K562 (cell line): ENCODE data around the gene PCMTD2. TPM values are rescaled to one million over a fixed set of nuclear protein-coding genes. Genes with fewer than 3 reads are reported as not detected.

Source experiments
- AFF1 ChIP-seq, 2 experiments: fragments of 450-650 bp; IDR thresholded peaks; 2 replicates each; pipeline ENCODE4 v1.6.1; 2018; ENCODE audit warnings: mild to moderate bottlenecking in 2 of 2, low read depth in 1 of 2; ENCODE audit not compliant: partially characterized antibody in 2 of 2
- ATF7 ChIP-seq: fragments of 450-650 bp; IDR thresholded peaks from 2 replicates; pipeline ENCODE4 v1.7.1; 2014; ENCODE audit warnings: mild to moderate bottlenecking, moderate library complexity
- BCOR ChIP-seq: fragments of 450-650 bp; IDR thresholded peaks from 2 replicates; pipeline ENCODE4 v1.6.1; 2016
- HMGXB4 ChIP-seq: sonication (generic); formaldehyde crosslinking; IDR thresholded peaks from 2 replicates; pipeline ENCODE4 v1.8.1; 2023; ENCODE audit warnings: mild to moderate bottlenecking, missing genetic modification reagents
- NFRKB ChIP-seq: fragments of 450-650 bp; IDR thresholded peaks from 2 replicates; pipeline ENCODE4 v1.6.1; 2016; ENCODE audit warnings: low read depth
- POLR2AphosphoS5 ChIP-seq: IDR thresholded peaks from 2 replicates; pipeline ENCODE4 v1.6.1; 2011; ENCODE audit warnings: mild to moderate bottlenecking, low read depth, low read length, moderate library complexity; ENCODE audit not compliant: control insufficient read depth, insufficient read depth
- TAF15 ChIP-seq: fragments of 200-400 bp; formaldehyde crosslinking; IDR thresholded peaks from 2 replicates; pipeline ENCODE4 v1.6.1; 2017; ENCODE audit warnings: mild to moderate bottlenecking, low read depth, low read length, moderate library complexity
- YY1 ChIP-seq, 3 experiments: IDR thresholded peaks; 2 replicates each; pipeline ENCODE4 v1.6.1; 2011; ENCODE audit warnings: low read length in 2 of 3, mild to moderate bottlenecking in 2 of 3, moderate library complexity in 2 of 3, borderline replicate concordance in 1 of 3, control low read depth in 1 of 3, low read depth in 1 of 3; ENCODE audit not compliant: insufficient read depth in 3 of 3, insufficient replicate concordance in 2 of 3, control insufficient read depth in 1 of 3, insufficient read length in 1 of 3; ENCODE audit errors: extremely low read depth in 1 of 3
- polyA plus RNA-seq, 8 experiments: library from polyadenylated mRNA; depleted of rRNA in 4 of 8; stranded (reverse) in 5 of 8; unstranded in 3 of 8; fragments of >200 nt; fragmentation: Nextera tagmentation in 2 of 8; fragmentation: Illumina TruSeq in 1 of 8; extraction: Ambion mirVana in 2 of 8; extraction: Trizol in 1 of 8; gene quantifications; 2 replicates each; pipeline versions ENCODE4 v1.2.1 to v1.2.3, GENCODE V29; 2011 to 2014; ENCODE audit warnings: inconsistent platforms in 1 of 8, missing spikeins in 1 of 8
- total RNA-seq, 7 experiments: library from RNA; depleted of rRNA in 6 of 7; stranded (reverse); fragments of >200 nt in 6 of 7; fragmentation: Illumina TruSeq in 2 of 7; extraction: Trizol in 2 of 7; gene quantifications; 2 replicates each; pipeline versions ENCODE4 v1.2.1 to v1.2.3, GENCODE V29; 2011 to 2021; ENCODE audit warnings: low replicate concordance in 1 of 7
- TF ChIP-seq, protein P1 (sequence below): sonication (generic); formaldehyde crosslinking; IDR thresholded peaks from 2 replicates; pipeline ENCODE4 v1.8.0; 2022; ENCODE audit warnings: missing genetic modification reagents, mild to moderate bottlenecking, moderate library complexity, borderline replicate concordance
- TF ChIP-seq, protein P2 (sequence below), 2 experiments: fragments of 150-350 bp in 1 of 2; IDR thresholded peaks; 2 replicates each; pipeline ENCODE4 v1.6.1; 2012 to 2016; ENCODE audit warnings: low read depth in 2 of 2, low read length in 2 of 2, mild to moderate bottlenecking in 1 of 2, moderate library complexity in 1 of 2
- TF ChIP-seq, protein P3 (sequence below): fragments of 200-800 bp; sonication (Bioruptor generic); IDR thresholded peaks from 2 replicates; pipeline ENCODE4 v1.6.1; 2017; ENCODE audit warnings: missing genetic modification characterization, missing compliant biosample characterization

PCMTD2 gene
- total and polyA plus RNA-seq, 9 of the 15 experiments (the other 6 are each of a cell fraction or from before 2014, with no cell fraction given), result 11.3 to 49.3 (median 28.4) TPM

GRCh38 chr20:64285579-64286446, 30.3 kb downstream of the PCMTD2 start (continued):
- peak in 1 of 2 experiments; percentile 24 for TF ChIP-seq AFF1 (IDR thresholded peaks at IDR 0.05; ENCODE audit: low read depth in 1 of 2, partially characterized antibody in 2 of 2)
- peak in 1 of 3 experiments; percentile 9 for TF ChIP-seq YY1 (IDR thresholded peaks at IDR 0.05; ENCODE audit: borderline replicate concordance in 1 of 3, control insufficient read depth in 1 of 3, extremely low read depth in 1 of 3, insufficient read depth in 3 of 3, insufficient read length in 1 of 3, insufficient replicate concordance in 2 of 3, low read depth in 1 of 3, low read length in 2 of 3)
- TF ChIP-seq HMGXB4 (CRISPR knock-in tag), result peak; percentile 98
- TF ChIP-seq, protein P1, sequence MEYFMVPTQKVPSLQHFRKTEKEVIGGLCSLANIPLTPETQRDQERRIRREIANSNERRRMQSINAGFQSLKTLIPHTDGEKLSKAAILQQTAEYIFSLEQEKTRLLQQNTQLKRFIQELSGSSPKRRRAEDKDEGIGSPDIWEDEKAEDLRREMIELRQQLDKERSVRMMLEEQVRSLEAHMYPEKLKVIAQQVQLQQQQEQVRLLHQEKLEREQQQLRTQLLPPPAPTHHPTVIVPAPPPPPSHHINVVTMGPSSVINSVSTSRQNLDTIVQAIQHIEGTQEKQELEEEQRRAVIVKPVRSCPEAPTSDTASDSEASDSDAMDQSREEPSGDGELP (CRISPR knock-in tag), result peak; percentile 89
- TF ChIP-seq, protein P2, sequence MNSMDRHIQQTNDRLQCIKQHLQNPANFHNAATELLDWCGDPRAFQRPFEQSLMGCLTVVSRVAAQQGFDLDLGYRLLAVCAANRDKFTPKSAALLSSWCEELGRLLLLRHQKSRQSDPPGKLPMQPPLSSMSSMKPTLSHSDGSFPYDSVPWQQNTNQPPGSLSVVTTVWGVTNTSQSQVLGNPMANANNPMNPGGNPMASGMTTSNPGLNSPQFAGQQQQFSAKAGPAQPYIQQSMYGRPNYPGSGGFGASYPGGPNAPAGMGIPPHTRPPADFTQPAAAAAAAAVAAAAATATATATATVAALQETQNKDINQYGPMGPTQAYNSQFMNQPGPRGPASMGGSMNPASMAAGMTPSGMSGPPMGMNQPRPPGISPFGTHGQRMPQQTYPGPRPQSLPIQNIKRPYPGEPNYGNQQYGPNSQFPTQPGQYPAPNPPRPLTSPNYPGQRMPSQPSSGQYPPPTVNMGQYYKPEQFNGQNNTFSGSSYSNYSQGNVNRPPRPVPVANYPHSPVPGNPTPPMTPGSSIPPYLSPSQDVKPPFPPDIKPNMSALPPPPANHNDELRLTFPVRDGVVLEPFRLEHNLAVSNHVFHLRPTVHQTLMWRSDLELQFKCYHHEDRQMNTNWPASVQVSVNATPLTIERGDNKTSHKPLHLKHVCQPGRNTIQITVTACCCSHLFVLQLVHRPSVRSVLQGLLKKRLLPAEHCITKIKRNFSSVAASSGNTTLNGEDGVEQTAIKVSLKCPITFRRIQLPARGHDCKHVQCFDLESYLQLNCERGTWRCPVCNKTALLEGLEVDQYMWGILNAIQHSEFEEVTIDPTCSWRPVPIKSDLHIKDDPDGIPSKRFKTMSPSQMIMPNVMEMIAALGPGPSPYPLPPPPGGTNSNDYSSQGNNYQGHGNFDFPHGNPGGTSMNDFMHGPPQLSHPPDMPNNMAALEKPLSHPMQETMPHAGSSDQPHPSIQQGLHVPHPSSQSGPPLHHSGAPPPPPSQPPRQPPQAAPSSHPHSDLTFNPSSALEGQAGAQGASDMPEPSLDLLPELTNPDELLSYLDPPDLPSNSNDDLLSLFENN (IDR thresholded peaks at IDR 0.05; ENCODE audit: low read depth in 2 of 2, low read length in 2 of 2), result 0 out of 4 replicates have a peak, but pooled peaks of 1 of the 2 experiments have one; percentile 13
- TF ChIP-seq, protein P3, sequence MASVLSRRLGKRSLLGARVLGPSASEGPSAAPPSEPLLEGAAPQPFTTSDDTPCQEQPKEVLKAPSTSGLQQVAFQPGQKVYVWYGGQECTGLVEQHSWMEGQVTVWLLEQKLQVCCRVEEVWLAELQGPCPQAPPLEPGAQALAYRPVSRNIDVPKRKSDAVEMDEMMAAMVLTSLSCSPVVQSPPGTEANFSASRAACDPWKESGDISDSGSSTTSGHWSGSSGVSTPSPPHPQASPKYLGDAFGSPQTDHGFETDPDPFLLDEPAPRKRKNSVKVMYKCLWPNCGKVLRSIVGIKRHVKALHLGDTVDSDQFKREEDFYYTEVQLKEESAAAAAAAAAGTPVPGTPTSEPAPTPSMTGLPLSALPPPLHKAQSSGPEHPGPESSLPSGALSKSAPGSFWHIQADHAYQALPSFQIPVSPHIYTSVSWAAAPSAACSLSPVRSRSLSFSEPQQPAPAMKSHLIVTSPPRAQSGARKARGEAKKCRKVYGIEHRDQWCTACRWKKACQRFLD (CRISPR knock-in tag), result peak; percentile 70
- 0 out of 2 replicates have a peak, but pooled peaks have one; percentile 30 for TF ChIP-seq POLR2AphosphoS5
- TF ChIP-seq TAF15, result 0 out of 2 replicates have a peak, but pooled peaks have one; percentile 67
- TF ChIP-seq BCOR, result 0 out of 2 replicates have a peak, but pooled peaks have one; percentile 27
- peak; percentile 31; the same call in 1 of the 2 replicates for TF ChIP-seq NFRKB
- TF ChIP-seq ATF7, result peak; percentile 93
